Measurements from ENCODE around the gene SHROOM2.

The SHROOM2 gene

GRCh38 chrX:9906919-9907318 lies 120.7 kb downstream of the SHROOM2 start:
- no peak for DNase-seq

- DNase-seq, result peak in 1 of 2 donors; percentile 6
These were observed 121.6 kb downstream of the SHROOM2 start for GRCh38 chrX:9907645-9908387.

- DNase-seq, result no peak
These were observed 123.0 kb downstream of the SHROOM2 start for GRCh38 chrX:9909254-9909653.

GRCh38 chrX:9911487-9911886 lies 125.3 kb downstream of the SHROOM2 start:
- DNase-seq, result no peak

GRCh38 chrX:9912351-9913145 lies 126.3 kb downstream of the SHROOM2 start:
- DNase-seq, result no peak

GRCh38 chrX:9913146-9913433 lies 126.9 kb downstream of the SHROOM2 start:
- no peak for DNase-seq

- DNase-seq, result no peak
These were observed 131.6 kb downstream of the SHROOM2 start for GRCh38 chrX:9917861-9918260.

- DNase-seq, result no peak
These were observed 133.5 kb downstream of the SHROOM2 start for GRCh38 chrX:9919632-9920172.

GRCh38 chrX:9921407-9921806 lies 135.2 kb downstream of the SHROOM2 start:
- DNase-seq, result no peak

GRCh38 chrX:9923357-9923756 lies 137.1 kb downstream of the SHROOM2 start:
- no peak for DNase-seq

- DNase-seq, result no peak
These were observed 139.8 kb downstream of the SHROOM2 start for GRCh38 chrX:9926002-9926401.

- no peak for DNase-seq
These were observed 141.7 kb downstream of the SHROOM2 start for GRCh38 chrX:9927698-9928482.

- DNase-seq, result no peak
These were observed 149.2 kb downstream of the SHROOM2 start for GRCh38 chrX:9935436-9935835.

GRCh38 chrX:9937761-9938160 lies 151.5 kb downstream of the SHROOM2 start:
- no peak for DNase-seq

GRCh38 chrX:9938516-9938915 lies 152.3 kb downstream of the SHROOM2 start:
- no peak for DNase-seq

- DNase-seq, result peak in 1 of 2 donors; percentile 27
These were observed 154.2 kb downstream of the SHROOM2 start for GRCh38 chrX:9940421-9940820.

GRCh38 chrX:9942086-9942485 lies 155.9 kb downstream of the SHROOM2 start:
- peak in 1 of 2 donors; percentile 88 for DNase-seq

- no peak for DNase-seq
These were observed 157.2 kb downstream of the SHROOM2 start for GRCh38 chrX:9943420-9943819.

GRCh38 chrX:9947131-9947794 lies 161.0 kb downstream of the SHROOM2 start:
- DNase-seq, result no peak

- DNase-seq, result no peak
These were observed 162.2 kb downstream of the SHROOM2 start for GRCh38 chrX:9948406-9948805.

- no peak for DNase-seq
These were observed 166.1 kb downstream of the SHROOM2 start for GRCh38 chrX:9952300-9952699.

GRCh38 chrX:9953396-9953795 lies 167.2 kb downstream of the SHROOM2 start:
- DNase-seq, result no peak

- DNase-seq, result no peak
These were observed 169.3 kb downstream of the SHROOM2 start for GRCh38 chrX:9955506-9955905.

All from bone marrow (tissue), 2 donors.